Endodermal cell (in vitro differentiated cells): ENCODE results near the gene DPP6. TPM values are rescaled to one million over a fixed set of nuclear protein-coding genes. Genes with fewer than 3 reads are reported as not detected.
"Not testable (repeated sequence)": the region's sequence is repeated elsewhere in the genome, so short reads cannot be mapped to it uniquely, and the experiment has no call there.

Experiments
- DNase-seq: peaks from one replicate; pipeline ENCODE4 v3.0.0-alpha.2; 2017
- H3K27ac ChIP-seq: 2 replicates; pipeline ENCODE4 v1.5.1; 2013; ENCODE audit warnings: mild to moderate bottlenecking, low read depth, low read length, moderate library complexity
- H3K27me3 ChIP-seq: 2 replicates; pipeline ENCODE4 v1.6.1; 2013; ENCODE audit warnings: mild to moderate bottlenecking, low read length, moderate library complexity; ENCODE audit not compliant: insufficient read depth, control insufficient read depth, poor library complexity, severe bottlenecking
- H3K36me3 ChIP-seq: 2 replicates; pipeline ENCODE4 v1.7.0; 2013; ENCODE audit warnings: mild to moderate bottlenecking, low read length, moderate library complexity; ENCODE audit not compliant: control insufficient read depth, insufficient read depth
- H3K4me1 ChIP-seq: one replicate; pipeline ENCODE4 v1.7.0; 2013; ENCODE audit warnings: low read length; ENCODE audit not compliant: control insufficient read depth, insufficient read depth
- H3K4me3 ChIP-seq: 2 replicates; pipeline ENCODE4 v1.5.1; 2013; ENCODE audit warnings: mild to moderate bottlenecking, low read length, moderate library complexity
- H3K9ac ChIP-seq: 2 replicates; pipeline ENCODE4 v1.6.1; 2013; ENCODE audit warnings: mild to moderate bottlenecking, low read length, moderate library complexity; ENCODE audit not compliant: poor library complexity, severe bottlenecking; ENCODE audit errors: extremely low read depth
- H3K9me3 ChIP-seq: 2 replicates; pipeline ENCODE4 v1.6.1; 2013; ENCODE audit warnings: mild to moderate bottlenecking, low read length, moderate library complexity; ENCODE audit not compliant: control insufficient read depth
- H3K27ac Mint-ChIP-seq: 2 replicates; pipeline ENCODE4 v1.8.0; 2020; ENCODE audit warnings: mixed read lengths
- H3K27me3 Mint-ChIP-seq: 2 replicates; pipeline ENCODE4 v1.8.0; 2021; ENCODE audit warnings: mild to moderate bottlenecking, mixed read lengths; ENCODE audit not compliant: insufficient read depth
- H3K36me3 Mint-ChIP-seq: 2 replicates; pipeline ENCODE4 v1.8.0; 2020; ENCODE audit warnings: low read depth, mixed read lengths
- H3K4me1 Mint-ChIP-seq: 2 replicates; pipeline ENCODE4 v1.8.0; 2020; ENCODE audit warnings: mixed read lengths
- H3K4me3 Mint-ChIP-seq: 2 replicates; pipeline ENCODE4 v1.8.0; 2020; ENCODE audit warnings: mild to moderate bottlenecking, moderate library complexity, mixed read lengths
- H3K9me3 Mint-ChIP-seq: 2 replicates; pipeline ENCODE4 v1.8.0; 2020; ENCODE audit warnings: mild to moderate bottlenecking, mixed read lengths
- CTCF ChIP-seq: fragments of 200-600 bp; sonication (generic); conservative IDR thresholded peaks from 2 replicates; pipeline ENCODE4 v1.5.0; 2021; ENCODE audit warnings: antibody characterized with exemption, mild to moderate bottlenecking
- WGBS, 2 experiments: methylation state at CpG; one replicate each; pipeline versions ENCODE4 v1.1.5 to v1.1.7; 2013; ENCODE audit warnings: missing lambda C conversion rate in 2 of 2, mixed read lengths in 1 of 2; ENCODE audit not compliant: insufficient coverage in 1 of 2, insufficient read length in 1 of 2; 5-methylcytosine and 5-hydroxymethylcytosine counted together
- long read RNA-seq, 4 experiments: library from polyadenylated mRNA in 2 of 4; library from RNA in 1 of 4; library from capped mRNA in 1 of 4; stranded (forward) in 3 of 4; unstranded in 1 of 4; transcript quantifications; one replicate each; pipeline ENCODE4 v2.0.0, GENCODE V29; 2020 to 2021; ENCODE audit warnings: inconsistent platforms in 1 of 4
- polyA plus RNA-seq, 2 experiments: library from polyadenylated mRNA; stranded (reverse); fragments of 50-300 nt; gene quantifications; one replicate each; pipeline ENCODE4 v1.2.3, GENCODE V29; 2013
- total RNA-seq, 2 donors: library from RNA; stranded (reverse); fragmentation: NEBNext Ultra II Directional in 1 of 2; extraction: Animal tissue kit (Norgen Biotek cat#: 25700) in 1 of 2; gene quantifications; 2 replicates in 1 of 2; 3 replicates in 1 of 2; pipeline ENCODE4 v1.2.1, GENCODE V29; 2021

The DPP6 gene
- 1 to 10 TPM; 1.7 to 3.0 TPM for total RNA-seq
- polyA plus RNA-seq (2013, experiment 1 of 2) = 4.5 TPM
- polyA plus RNA-seq (2013, experiment 2 of 2) = 3.0 TPM
- long read RNA-seq, experiment 1, partial matches to known transcripts = 0 of 2 reads
- long read RNA-seq, experiment 1, other reads (novel, unspliced or antisense) = 2 of 2 reads
- long read RNA-seq, experiment 2, transcript DPP6-201 (26 exons, 3,768 nt) = major isoform, 5 of 8 reads
- long read RNA-seq, experiment 2, partial matches to known transcripts = 1 of 8 reads
- long read RNA-seq, experiment 2, other reads (novel, unspliced or antisense) = 2 of 8 reads
- long read RNA-seq, experiment 3, partial matches to known transcripts = 3 of 7 reads
- long read RNA-seq, experiment 3, other reads (novel, unspliced or antisense) = 2 of 7 reads
- long read RNA-seq, experiment 4, partial matches to known transcripts = 1 of 3 reads
- long read RNA-seq, experiment 4, other reads (novel, unspliced or antisense) = 1 of 3 reads

GRCh38 chr7:154051643-154052529 is at the start of gene DPP6:
Gene DPP6 (plus strand): TSS chr7:154052398.
- peaks cover 41% of the 10 kb centered on the region for H3K27me3 Mint-ChIP-seq
- not testable (repeated sequence) for H3K9ac ChIP-seq, H3K4me1 Mint-ChIP-seq, H3K27ac ChIP-seq, H3K36me3 ChIP-seq, H3K27ac Mint-ChIP-seq, H3K9me3 ChIP-seq, H3K9me3 Mint-ChIP-seq, H3K36me3 Mint-ChIP-seq, H3K4me1 ChIP-seq
- peak within 1 kb of the TSS; percentile 46 for H3K4me3 Mint-ChIP-seq
- peaks cover 24% of the 10 kb centered on the region for H3K27me3 ChIP-seq
- DNase-seq = peak; percentile 70
- peak within 1 kb of the TSS; percentile 40 for H3K4me3 ChIP-seq
- TF ChIP-seq CTCF = peak; percentile 15
- WGBS, 2 experiments = 1% methylated on average over 31 of the region's 81 CpGs; no CpG with 5 or more reads in 1 of the 2 experiments

- not testable (repeated sequence) for DNase-seq
- 85% methylated on average over 1 of the region's 3 CpGs; no CpG with 5 or more reads in 1 of the 2 experiments for WGBS, 2 experiments
These were observed 42.7 kb upstream of the DPP6 start for GRCh38 chr7:154009423-154009911.

GRCh38 chr7:154010726-154011568 is 41.3 kb upstream of the DPP6 start:
- not testable (repeated sequence) for H3K36me3 Mint-ChIP-seq, H3K27me3 ChIP-seq, H3K9ac ChIP-seq, H3K27ac Mint-ChIP-seq, H3K4me3 ChIP-seq, H3K4me3 Mint-ChIP-seq, DNase-seq, H3K4me1 ChIP-seq, H3K27ac ChIP-seq, H3K4me1 Mint-ChIP-seq, H3K36me3 ChIP-seq, H3K27me3 Mint-ChIP-seq
- peaks cover 10% of the 10 kb centered on the region for H3K9me3 ChIP-seq
- peaks cover 63% of the 10 kb centered on the region for H3K9me3 Mint-ChIP-seq
- WGBS, 2 experiments = 20 to 76% methylated on average over 1 to 3 of the region's 4 CpGs

More at GRCh38 chr7:154009423-154009911, 42.7 kb upstream of the DPP6 start:
- H3K27ac ChIP-seq, H3K4me3 Mint-ChIP-seq, H3K9ac ChIP-seq, H3K27me3 Mint-ChIP-seq, H3K27ac Mint-ChIP-seq, H3K4me1 ChIP-seq, H3K4me3 ChIP-seq, H3K36me3 Mint-ChIP-seq, H3K4me1 Mint-ChIP-seq, H3K36me3 ChIP-seq, H3K27me3 ChIP-seq: not testable (repeated sequence)
- peaks cover 53% of the 10 kb centered on the region for H3K9me3 Mint-ChIP-seq
- H3K9me3 ChIP-seq = peaks cover 10% of the 10 kb centered on the region

GRCh38 chr7:154012800-154013199 is 39.4 kb upstream of the DPP6 start:
- H3K4me1 Mint-ChIP-seq, H3K27ac ChIP-seq, H3K4me3 Mint-ChIP-seq, H3K9ac ChIP-seq, H3K27me3 ChIP-seq, H3K36me3 ChIP-seq, H3K36me3 Mint-ChIP-seq, DNase-seq, H3K27ac Mint-ChIP-seq, H3K4me1 ChIP-seq, H3K27me3 Mint-ChIP-seq, H3K4me3 ChIP-seq: not testable (repeated sequence)
- peaks cover 10% of the 10 kb centered on the region for H3K9me3 ChIP-seq
- peaks cover 64% of the 10 kb centered on the region for H3K9me3 Mint-ChIP-seq
- WGBS, 2 experiments = 38 to 67% methylated on average over 2 of the region's 3 CpGs

GRCh38 chr7:154015636-154016035 is 36.6 kb upstream of the DPP6 start:
- not testable (repeated sequence) for H3K27ac Mint-ChIP-seq, H3K36me3 Mint-ChIP-seq
- DNase-seq = peak; percentile 55

More at GRCh38 chr7:154015636-154016035, 36.6 kb upstream of the DPP6 start:
- not testable (repeated sequence) for H3K4me3 ChIP-seq, H3K9me3 ChIP-seq, H3K4me3 Mint-ChIP-seq, H3K27ac ChIP-seq, H3K27me3 Mint-ChIP-seq, H3K27me3 ChIP-seq, H3K36me3 ChIP-seq, H3K9ac ChIP-seq, H3K4me1 Mint-ChIP-seq, H3K4me1 ChIP-seq
- H3K9me3 Mint-ChIP-seq = peaks cover 69% of the 10 kb centered on the region
- 87 to 90% methylated on average over 2 to 6 of the region's 6 CpGs for WGBS, 2 experiments
